GM12878 (cell line): Measurements from ENCODE around the gene PRKCI. TPM values are rescaled to one million over a fixed set of nuclear protein-coding genes. Genes with fewer than 3 reads are reported as not detected.
A peak's percentile ranks its signal among the peaks of the same experiment; 100 is the strongest.

Experiments
- ATAC-seq: fragments of 200-7000 bp; cut with Tn5 transposase; 3 replicates; pipeline ENCODE4 v1.9.1; 2020; ENCODE audit warnings: mild to moderate bottlenecking, moderate library complexity
- BruUV-seq: library from RNA; stranded (reverse); fragments of 400-500 nt; replicated peaks from 2 replicates; lab custom pipeline; 2021; lab: Mats Ljungman, UMichigan
- CTCF ChIA-PET: fragments of 300-600 bp; sonication (Branson Sonifier 250); formaldehyde crosslinking; extraction: SDS; loops from one replicate; lab custom pipeline; 2021; ENCODE audit warnings: inconsistent platforms; lab: Yijun Ruan, JAX
- POLR2A ChIA-PET: fragments of 350-600 bp; formaldehyde crosslinking; extraction: SDS; loops from one replicate; lab custom pipeline; 2021; ENCODE audit warnings: inconsistent platforms; lab: Charles Lee
- RAD21 ChIA-PET: fragments of 300-600 bp; sonication (Branson Sonifier 250); formaldehyde crosslinking; loops from one replicate; lab custom pipeline; 2023; ENCODE audit warnings: antibody characterized with exemption; ENCODE audit not compliant: unreplicated experiment; lab: Charles Lee
- SMC1A ChIA-PET: fragments of 300-600 bp; sonication (Branson Sonifier 250); formaldehyde crosslinking; loops from one replicate; lab custom pipeline; 2023; ENCODE audit not compliant: unreplicated experiment, uncharacterized antibody; lab: Charles Lee
- DNase-seq: peaks from one replicate; pipeline ENCODE4 v3.0.0-alpha.2; 2011; ENCODE audit warnings: low read depth, low spot score
- FAIRE-seq: peaks from 3 replicates; lab custom pipeline; 2011; peaks lifted over from hg19 to GRCh38; lab: Jason Lieb, UNC
- H2AFZ ChIP-seq: 2 replicates; pipeline ENCODE4 v1.6.0; 2011; ENCODE audit warnings: low read depth, low read length, control low read depth; ENCODE audit not compliant: control insufficient read depth
- H3K27ac ChIP-seq: 2 replicates; pipeline ENCODE4 v1.5.1; 2011; ENCODE audit warnings: control low read depth; ENCODE audit not compliant: control insufficient read depth, insufficient read depth
- H3K27me3 ChIP-seq, 2 experiments: replicated peaks in 1 of 2; 2 replicates each; pipeline versions ENCODE4 v1.6.0 to v1.6.1; 2011; ENCODE audit warnings: low read length in 1 of 2; ENCODE audit not compliant: control insufficient read depth in 2 of 2, insufficient read depth in 2 of 2
- H3K36me3 ChIP-seq, 2 experiments: 2 replicates each; pipeline ENCODE4 v1.5.1; 2011; ENCODE audit warnings: low read length in 1 of 2; ENCODE audit not compliant: control insufficient read depth in 2 of 2, insufficient read depth in 2 of 2
- H3K4me1 ChIP-seq: 2 replicates; pipeline ENCODE4 v1.6.1; 2011; ENCODE audit warnings: mild to moderate bottlenecking, low read length, moderate library complexity, mixed read lengths; ENCODE audit not compliant: control insufficient read depth, insufficient read depth
- H3K4me2 ChIP-seq: 2 replicates; pipeline ENCODE4 v1.6.0; 2011; ENCODE audit warnings: control low read depth; ENCODE audit not compliant: control insufficient read depth, insufficient read depth
- H3K4me3 ChIP-seq: fragments of 200-600 bp; sonication (generic); 2 replicates; pipeline ENCODE4 v1.5.1; 2016
- H3K79me2 ChIP-seq: 2 replicates; pipeline ENCODE4 v1.6.0; 2011; ENCODE audit warnings: low read length; ENCODE audit not compliant: control insufficient read depth, insufficient read depth
- H3K9ac ChIP-seq: 2 replicates; pipeline ENCODE4 v1.8.0; 2011; ENCODE audit warnings: low read length, control low read depth, mixed read lengths; ENCODE audit not compliant: control insufficient read depth, insufficient read depth
- H3K9me3 ChIP-seq: replicated peaks from 3 replicates; pipeline ENCODE4 v1.5.1; 2011; ENCODE audit warnings: mild to moderate bottlenecking, low read length; ENCODE audit not compliant: control insufficient read depth, insufficient read depth
- H4K20me1 ChIP-seq: 2 replicates; pipeline ENCODE4 v1.6.0; 2011; ENCODE audit not compliant: control insufficient read depth, insufficient read depth
- ZNF384 ChIP-seq: IDR thresholded peaks from 2 replicates; pipeline ENCODE4 v1.6.1; 2012; ENCODE audit warnings: low read depth, mild to moderate bottlenecking, low read length, improper control_type of control experiment, borderline replicate concordance
- WGBS: methylation state at CpG from one replicate; pipeline ENCODE4 v1.1.6; 2016; ENCODE audit warnings: low lambda C conversion rate; ENCODE audit not compliant: insufficient replicate concordance, insufficient coverage; ENCODE audit errors: missing lambda C conversion rate; 5-methylcytosine and 5-hydroxymethylcytosine counted together
- in situ Hi-C: fragments of 300-500 bp; cut with MboI; formaldehyde crosslinking; loops from 9 replicates; pipeline ENCODE4 v1.14.3; 2018; ENCODE audit warnings: mixed read lengths
- intact Hi-C: fragments of 100-400 bp; cut with micrococcal nuclease; formaldehyde crosslinking; loops from one replicate; pipeline ENCODE4 v1.14.2; 2022; ENCODE audit not compliant: unreplicated experiment
- polyA plus RNA-seq, 11 experiments: library from polyadenylated mRNA; depleted of rRNA in 4 of 11; unstranded in 6 of 11; stranded (reverse) in 5 of 11; fragments of >200 nt; fragmentation: Nextera tagmentation in 4 of 11; fragmentation: Illumina TruSeq in 1 of 11; extraction: Ambion mirVana in 4 of 11; extraction: Trizol in 1 of 11; gene quantifications; 1 replicate in 1 of 11; 2 replicates in 10 of 11; pipeline versions ENCODE4 v1.2.1 to v1.2.3, GENCODE V29; 2011 to 2016; ENCODE audit warnings: inconsistent platforms in 2 of 11, missing spikeins in 2 of 11, low read depth in 1 of 11
- total RNA-seq, 4 experiments: library from RNA; depleted of rRNA in 3 of 4; stranded (reverse); fragments of >200 nt in 3 of 4; fragmentation: Illumina TruSeq in 1 of 4; extraction: Trizol in 1 of 4; gene quantifications; 2 replicates each; pipeline versions ENCODE4 v1.2.1 to v1.2.3, GENCODE V29; 2013 to 2021
- TF ChIP-seq, protein P1 (sequence below): fragments of 150-350 bp; IDR thresholded peaks from 2 replicates; pipeline ENCODE4 v1.6.1; 2014; ENCODE audit warnings: mild to moderate bottlenecking, low read depth, low read length
- TF ChIP-seq, protein P2 (sequence below): IDR thresholded peaks from 2 replicates; pipeline ENCODE4 v1.6.1; 2012; ENCODE audit warnings: low read length, inconsistent platforms

The PRKCI gene
- total and polyA plus RNA-seq, 10 of the 15 experiments (the other 5 are each of a cell fraction or from before 2014, with no cell fraction given): 3.5 to 15.4 (median 11.8) TPM

- TF ChIP-seq, protein P1, sequence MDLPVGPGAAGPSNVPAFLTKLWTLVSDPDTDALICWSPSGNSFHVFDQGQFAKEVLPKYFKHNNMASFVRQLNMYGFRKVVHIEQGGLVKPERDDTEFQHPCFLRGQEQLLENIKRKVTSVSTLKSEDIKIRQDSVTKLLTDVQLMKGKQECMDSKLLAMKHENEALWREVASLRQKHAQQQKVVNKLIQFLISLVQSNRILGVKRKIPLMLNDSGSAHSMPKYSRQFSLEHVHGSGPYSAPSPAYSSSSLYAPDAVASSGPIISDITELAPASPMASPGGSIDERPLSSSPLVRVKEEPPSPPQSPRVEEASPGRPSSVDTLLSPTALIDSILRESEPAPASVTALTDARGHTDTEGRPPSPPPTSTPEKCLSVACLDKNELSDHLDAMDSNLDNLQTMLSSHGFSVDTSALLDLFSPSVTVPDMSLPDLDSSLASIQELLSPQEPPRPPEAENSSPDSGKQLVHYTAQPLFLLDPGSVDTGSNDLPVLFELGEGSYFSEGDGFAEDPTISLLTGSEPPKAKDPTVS: no peak
Measured at GRCh38 chr3:170201527-170201926, 20.7 kb upstream of the PRKCI start (continued).

DNA sequence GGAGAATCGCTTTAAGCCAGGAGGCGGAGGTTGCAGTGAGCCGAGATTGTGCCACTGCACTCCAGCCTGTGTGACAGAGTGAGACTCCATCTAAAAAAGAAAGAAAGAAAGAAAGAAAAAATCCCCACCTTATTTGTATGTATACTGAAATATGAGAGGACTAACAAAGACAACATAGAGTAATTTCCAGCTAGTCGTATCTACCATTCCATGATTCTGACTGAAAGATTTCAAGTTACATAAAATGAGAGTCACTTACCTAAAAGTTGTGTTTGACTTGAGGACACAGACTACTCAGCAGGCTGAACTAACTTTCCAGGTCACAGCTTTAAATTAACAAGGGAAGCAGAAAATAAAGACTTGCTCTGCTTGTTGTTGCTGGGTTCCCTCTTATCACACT, 18.8 kb upstream of the PRKCI start:
- ChIA-PET SMC1A (interaction anchor here (0.7 kb wide), 1 partner anchor 24 kb away, joined by 3 read pairs; no protein-coding TSS in a partner anchor), RAD21 (no interaction called here), CTCF (interaction anchor here (0.7 to 1.0 kb wide), 3 partner anchors 13 to 126 kb away, joined by 3 read pairs; no protein-coding TSS in a partner anchor), POLR2A (no interaction called here)
- Histone ChIP-seq H3K27me3 (0 out of 4 replicates have a peak, but pooled peaks cover 0 to 3% of the 10 kb centered on the region in 2 experiments), H3K79me2 (no peaks in the 10 kb centered on the region), H3K4me1 (peaks cover 3% of the 10 kb centered on the region; the same call in 1 of the 2 replicates), H3K9me3 (no peaks in the 10 kb centered on the region), H3K9ac (no peak overlapping the region), H3K27ac (no peak overlapping the region), H3K36me3 (no peaks in the 10 kb centered on the region), H3K4me2 (no peak overlapping the region), H4K20me1 (no peaks in the 10 kb centered on the region), H3K4me3 (peak overlapping the region; percentile 24; the same call in 1 of the 2 replicates), H2AFZ (no peak overlapping the region)
- no TSS peak for BruUV-seq
- FAIRE-seq (no peak), ATAC-seq (peak; percentile 15; the same call in 2 of the 3 replicates), DNase-seq (no peak)
- 31% methylated on average over 4 of the region's 4 CpGs for WGBS
- intact Hi-C loops (no loop called here), in situ Hi-C loops (no loop called here)
- no peak for TF ChIP-seq ZNF384
- TF ChIP-seq, protein P2, sequence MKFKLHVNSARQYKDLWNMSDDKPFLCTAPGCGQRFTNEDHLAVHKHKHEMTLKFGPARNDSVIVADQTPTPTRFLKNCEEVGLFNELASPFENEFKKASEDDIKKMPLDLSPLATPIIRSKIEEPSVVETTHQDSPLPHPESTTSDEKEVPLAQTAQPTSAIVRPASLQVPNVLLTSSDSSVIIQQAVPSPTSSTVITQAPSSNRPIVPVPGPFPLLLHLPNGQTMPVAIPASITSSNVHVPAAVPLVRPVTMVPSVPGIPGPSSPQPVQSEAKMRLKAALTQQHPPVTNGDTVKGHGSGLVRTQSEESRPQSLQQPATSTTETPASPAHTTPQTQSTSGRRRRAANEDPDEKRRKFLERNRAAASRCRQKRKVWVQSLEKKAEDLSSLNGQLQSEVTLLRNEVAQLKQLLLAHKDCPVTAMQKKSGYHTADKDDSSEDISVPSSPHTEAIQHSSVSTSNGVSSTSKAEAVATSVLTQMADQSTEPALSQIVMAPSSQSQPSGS: no peak
